Measurements from ENCODE around the gene GSE1.

GSE1 gene

DNA sequence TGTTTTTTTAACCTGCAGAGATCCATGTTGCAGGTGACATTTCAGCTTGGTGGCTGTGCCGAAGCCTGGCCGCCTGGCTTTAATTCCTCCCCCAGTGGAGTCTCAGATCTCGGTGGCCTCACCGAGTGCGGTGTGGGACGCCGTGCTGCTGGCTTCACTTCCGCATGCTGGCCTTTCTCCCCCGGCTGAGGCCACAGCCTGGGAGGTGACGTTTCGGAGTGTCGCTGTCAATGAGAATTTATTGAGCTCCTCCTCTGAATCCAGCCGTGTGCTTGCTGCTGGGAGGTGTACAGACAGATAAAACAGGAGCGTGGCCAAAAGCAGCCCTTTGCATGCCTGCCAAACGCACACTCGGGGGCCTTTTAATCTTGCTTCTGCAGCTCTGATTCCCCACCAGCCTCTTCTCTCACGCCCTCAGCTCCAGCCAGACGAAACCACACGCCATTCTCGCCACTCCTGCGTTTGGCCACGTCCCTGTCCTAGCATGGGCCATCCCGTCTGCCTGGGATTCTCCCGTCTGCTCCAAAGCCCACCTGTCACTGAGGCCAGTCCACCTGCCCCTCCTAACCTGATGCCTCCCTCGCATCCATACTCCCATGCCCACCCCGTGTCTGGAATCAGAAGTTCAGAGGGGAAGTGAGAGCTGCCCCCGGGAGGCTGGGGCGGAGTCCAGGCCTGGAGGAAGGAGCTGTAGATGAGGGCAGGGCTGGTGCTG is 3.6 kb downstream of the GSE1 start:
- DNase-seq (ENCODE audit: low read depth in 2 of 2), result no peak

DNA sequence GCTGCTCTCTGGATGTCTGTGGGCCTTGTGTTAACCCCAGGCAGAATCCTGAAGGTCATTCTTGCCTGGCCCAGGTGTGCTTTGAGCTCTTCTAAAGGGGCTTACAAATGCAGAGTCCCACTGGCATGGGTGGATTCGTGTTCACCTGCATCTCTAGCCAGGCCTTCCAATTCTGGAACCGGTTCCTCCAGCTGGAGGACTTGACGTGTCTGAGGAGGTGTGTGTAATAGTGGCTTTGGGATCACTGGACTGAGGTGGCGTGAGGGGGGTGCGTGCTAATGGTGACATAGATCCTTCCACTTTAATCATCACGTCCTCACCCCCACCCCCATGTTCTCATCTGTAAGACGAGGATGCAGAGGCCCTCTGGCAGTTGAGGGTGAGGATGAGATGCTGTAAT is 4.8 kb downstream of the GSE1 start:
- no peak for DNase-seq (ENCODE audit: low read depth in 2 of 2)

DNA sequence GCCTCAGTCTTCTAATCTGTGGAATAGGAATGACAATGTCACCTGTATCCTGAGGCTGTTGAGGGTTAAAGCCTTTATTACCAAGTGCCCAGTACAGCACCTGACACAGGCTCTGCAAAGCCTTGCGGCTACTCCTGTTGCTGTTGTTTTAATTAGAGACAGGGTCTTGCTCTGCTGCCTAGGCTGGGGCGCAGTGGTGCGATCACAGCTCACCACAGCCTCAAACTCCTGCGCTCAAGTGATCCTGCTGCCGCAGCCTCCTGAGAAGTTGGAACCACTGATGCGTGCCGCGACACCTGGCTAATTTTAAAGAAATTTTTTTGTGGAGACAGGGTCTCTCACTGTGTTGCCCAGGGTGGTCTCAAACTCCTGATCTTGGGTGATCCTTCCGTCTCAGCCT is 5.4 kb downstream of the GSE1 start:
- no peak for DNase-seq (ENCODE audit: low read depth in 2 of 2)

DNA sequence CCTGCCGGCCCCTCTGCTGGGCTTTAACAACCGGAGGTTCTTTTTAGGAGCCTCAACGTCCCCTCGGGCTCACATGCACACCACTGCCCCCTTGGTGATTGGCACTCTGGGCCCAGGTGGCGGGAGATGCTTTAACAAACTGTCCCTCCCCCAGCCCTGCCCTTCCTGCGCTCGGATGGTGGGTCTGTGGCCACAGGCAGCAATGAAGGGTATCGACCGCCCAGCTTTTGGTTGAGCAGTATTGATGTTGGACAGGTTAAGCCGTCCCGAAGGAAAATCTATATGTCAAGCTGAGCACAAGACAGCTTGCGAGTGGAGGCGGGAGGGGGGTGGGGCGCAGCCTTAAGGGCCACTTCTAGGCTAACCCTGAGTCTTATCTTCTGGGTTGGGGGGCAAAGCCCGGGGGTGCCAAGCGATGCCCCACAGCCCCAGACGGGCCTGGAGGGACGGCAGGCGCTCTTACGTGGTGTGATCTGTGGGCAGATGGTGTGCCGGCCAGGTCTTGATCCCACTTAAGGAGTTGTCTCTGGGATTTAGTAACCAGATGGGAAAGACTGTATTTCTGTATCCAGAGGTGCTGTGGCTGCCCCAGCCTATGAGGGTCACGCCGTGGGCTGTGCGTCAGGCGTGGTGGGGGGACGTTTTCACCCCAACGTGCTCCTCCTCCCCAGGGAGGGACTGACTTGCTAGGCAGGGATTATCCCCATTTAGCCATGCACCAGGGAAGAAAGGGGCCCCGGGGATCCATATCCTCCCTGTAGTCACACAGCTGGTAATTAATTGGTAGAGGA is 6.2 kb downstream of the GSE1 start:
- no peak for DNase-seq (ENCODE audit: low read depth in 2 of 2)

DNA sequence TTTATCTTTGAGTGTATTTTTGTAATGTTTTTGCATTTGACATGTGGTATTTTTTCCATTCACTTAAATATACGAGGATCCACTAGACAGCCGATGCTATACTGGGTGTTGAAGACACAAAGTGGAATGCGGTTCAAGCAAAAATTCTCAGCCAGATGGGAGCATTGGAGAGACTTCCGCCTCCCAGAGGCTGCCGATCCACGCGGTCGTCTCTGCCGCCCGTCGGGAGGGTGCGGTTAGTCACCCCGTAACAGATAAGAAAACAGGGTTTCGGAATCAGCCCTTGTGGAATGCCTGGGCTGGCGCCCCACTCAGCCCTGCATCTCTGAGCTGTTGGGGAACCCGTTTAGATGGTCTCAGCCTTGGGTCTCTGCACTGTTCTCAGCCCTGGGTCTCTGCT is 7.3 kb downstream of the GSE1 start:
- DNase-seq (ENCODE audit: low read depth in 2 of 2), result no peak

DNA sequence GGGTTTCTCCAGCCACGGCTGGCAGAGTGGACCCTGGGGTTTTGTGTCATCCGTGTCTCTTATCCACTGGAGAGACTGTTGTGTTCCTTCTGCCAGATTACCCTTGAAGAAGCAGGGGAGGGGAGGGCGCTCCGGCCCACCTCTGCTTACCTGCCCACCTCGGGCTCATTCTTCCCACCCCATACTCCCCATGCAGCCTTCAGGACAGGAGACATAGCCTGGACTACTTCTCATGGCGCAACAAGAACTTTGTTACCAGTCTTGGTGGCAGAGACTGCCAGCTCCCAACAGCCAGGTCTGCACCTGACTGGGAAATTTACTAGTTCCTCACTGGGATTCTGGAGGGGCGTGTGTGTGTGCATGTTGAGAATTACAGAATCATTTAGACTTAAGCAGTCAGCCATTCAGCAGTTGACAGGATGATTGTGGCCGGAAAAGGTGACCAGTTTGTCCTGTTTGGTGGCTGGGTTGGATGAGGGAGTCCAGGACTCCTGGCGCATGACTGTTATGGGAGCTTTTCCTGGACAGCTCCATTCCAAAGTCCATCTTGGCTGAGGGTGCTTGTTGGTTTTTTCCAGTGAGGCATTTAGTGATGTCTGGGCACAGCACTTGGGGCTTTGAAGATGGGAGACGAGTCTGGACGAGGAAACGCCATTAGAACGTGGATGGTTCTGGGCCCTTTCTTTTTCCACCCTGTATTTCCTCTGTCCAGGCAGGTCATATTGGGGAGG is 8.7 kb downstream of the GSE1 start:
- DNase-seq (ENCODE audit: low read depth in 2 of 2), result no peak

DNA sequence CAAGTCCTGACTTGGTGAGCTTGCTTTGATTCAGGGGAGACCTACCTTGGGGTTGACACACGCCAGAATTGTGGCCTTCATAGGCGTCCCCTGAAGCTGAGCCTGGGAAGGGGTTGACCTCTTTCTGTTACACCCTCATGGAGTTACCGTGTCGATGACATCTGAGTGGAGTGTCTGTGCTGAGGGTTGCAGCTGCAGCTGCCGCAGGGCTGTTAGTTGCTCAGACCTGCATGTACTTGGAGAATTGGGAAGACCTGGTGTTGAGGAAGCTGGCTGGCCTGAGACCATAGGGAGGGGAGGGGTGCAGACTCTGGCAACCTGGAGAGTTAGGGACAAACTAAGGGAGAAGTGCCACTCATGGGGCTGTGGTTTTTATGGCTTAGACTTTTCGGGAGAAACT is 9.6 kb downstream of the GSE1 start:
- DNase-seq (ENCODE audit: low read depth in 2 of 2), result no peak

DNA sequence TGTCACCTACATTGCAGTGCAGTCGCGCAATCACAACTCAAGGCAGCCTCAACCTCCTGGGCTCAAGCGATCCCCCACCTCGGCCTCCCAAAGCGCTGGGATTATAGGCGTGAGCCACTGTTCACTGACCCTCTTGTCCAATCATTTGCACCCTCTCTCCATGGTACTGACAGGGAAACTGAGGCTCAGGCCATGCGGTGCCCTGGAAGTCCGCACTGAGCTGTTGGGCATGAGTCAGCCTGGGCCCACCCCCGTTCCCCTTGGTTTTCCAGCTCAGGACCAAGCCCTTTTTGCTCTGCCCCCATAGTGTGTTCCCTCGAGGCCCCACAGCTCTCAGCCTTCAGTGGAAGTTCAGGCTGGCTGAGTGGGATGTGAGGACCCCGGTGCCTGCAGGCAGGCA is 10.1 kb downstream of the GSE1 start:
- DNase-seq (ENCODE audit: low read depth in 2 of 2), result no peak

DNA sequence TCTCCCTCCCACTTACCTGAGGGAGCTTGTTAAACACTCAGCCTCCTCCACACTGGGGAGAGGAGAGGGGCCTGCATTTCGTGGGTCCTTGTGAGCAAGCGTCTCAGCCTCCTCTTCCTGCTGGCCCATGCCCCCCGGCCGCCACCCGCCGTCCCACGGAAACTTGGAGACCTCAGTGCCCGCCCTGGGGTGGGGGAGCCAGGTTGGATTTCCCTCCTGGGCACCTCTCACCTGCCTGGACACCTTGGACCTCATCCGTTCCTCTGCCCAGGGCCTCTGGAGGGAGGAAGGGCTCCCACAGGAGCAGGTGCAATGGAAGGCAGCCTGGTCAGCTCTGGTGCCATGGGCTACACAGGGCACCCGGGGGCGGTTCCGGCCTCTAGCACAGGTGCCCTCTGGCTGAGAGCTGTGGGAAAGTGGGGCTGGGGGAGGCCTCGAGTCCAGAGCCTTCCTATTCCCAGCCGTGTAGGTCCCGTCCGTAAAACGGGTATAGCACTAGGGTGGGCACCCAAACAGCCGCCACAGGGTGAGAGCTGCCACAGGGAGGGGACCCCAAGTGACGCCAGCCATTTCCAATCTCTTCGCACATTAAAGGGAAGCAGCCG is 11.0 kb downstream of the GSE1 start:
- no peak for DNase-seq (ENCODE audit: low read depth in 2 of 2)

DNA sequence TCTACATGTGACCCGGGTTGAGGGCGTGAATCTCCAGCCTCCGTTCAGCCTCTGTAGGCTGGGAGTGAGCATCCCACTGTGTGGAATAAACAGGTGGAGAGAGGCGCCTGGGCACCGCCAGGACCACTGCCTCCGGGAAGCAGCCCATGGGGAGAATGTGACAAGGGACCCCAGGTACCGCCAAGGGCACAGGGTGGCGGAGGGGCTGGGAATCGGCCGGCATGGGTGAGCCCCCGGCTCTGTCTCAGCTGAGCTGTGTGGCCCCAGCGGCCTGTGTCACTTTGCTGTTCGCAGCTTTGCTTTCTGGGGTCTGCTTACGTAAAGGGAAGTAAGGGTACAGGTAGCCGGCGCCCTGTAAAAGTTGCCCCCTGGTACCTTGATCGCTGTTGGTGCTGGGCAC is 11.5 kb downstream of the GSE1 start:
- DNase-seq (ENCODE audit: low read depth in 2 of 2), result no peak

DNA sequence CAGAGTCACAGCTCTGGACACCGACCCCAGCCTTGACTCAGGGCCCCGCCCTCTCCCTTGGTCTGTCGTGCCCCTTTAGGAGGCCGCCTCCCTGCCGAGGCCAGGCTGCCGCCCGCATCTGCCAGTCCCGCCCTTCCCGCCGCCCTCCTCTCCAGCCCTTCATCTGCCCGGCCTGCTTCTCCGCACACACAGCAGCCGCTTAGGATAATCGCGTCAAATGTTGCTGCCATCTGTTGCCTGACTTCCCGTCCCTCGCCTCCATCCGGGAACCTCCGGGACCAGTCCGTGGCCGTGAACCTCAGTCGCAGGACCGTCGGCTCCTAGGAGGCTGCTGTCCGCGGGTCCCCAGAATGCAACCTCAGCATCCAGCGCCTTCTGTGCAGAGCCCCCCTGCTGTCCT is 11.9 kb downstream of the GSE1 start:
- no peak for DNase-seq (ENCODE audit: low read depth in 2 of 2)

DNA sequence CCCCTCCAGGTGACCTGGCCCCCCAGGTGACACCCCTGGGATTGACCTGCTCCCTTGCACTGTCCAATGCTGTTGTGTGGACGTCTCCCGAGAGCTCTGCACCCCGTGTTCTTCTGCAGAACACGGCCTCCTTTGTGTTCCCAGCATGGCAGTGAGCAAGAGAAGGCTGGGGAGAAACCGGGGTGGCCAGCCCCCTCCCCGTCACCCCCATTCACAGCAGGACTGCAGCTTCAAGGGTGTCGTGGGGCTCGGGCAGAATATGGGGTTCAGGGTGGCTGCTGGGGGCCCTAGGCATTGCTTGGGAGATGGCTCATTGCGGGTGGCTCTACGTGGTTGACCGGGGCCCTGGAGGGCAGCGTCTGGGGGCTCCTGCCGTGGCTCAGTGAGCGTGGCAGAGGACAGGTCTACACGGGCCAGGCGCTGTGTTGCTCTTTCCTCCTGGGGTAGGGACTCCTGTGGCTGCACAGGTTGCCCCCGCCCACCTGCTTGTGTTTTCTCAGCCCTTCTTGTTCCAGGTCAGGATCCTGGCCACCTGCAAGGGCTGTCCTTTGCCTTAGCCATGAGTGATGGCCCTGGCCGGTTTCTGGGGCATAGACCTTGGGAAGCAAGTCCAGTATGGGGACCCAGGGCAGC is 12.5 kb downstream of the GSE1 start:
- no peak for DNase-seq (ENCODE audit: low read depth in 2 of 2)

DNA sequence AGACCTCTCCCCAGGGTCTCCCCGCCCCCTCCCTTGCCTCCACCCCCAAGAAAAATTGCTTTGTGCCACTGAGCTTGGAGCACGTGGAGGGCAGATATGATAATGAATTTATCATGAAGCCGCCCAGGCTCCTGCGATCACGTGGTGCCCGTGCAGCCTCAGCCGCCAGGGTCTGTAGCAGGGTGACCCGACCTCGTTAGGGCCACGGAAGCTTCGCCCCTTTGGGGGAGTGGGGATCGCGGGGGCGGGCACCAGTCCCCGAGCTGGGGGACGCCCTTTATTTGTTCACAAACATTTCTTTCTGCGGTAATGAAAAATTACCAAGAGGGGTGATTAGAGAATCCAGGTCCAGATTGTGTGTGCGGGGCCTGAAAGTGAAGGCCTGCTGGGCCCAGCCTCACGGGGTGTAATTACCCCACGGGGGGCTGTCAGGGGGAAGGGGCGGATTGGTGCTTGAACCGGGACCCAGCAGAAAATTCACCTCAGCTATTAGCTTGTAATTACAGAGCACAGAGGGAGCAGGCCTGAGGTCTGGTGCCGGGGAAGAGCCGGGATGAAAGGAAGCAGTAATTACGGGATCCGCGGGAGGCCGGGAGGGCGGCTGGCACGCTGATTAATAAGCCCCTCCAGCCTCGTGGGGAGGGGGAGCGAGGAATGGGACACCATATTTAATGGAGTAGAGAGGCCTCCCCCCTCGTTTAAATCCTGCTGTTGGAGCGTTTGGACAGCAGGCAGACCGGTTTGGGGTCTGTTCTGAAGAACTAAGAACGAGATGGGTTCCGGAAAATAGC is 13.3 kb downstream of the GSE1 start:
- no peak for DNase-seq (ENCODE audit: low read depth in 2 of 2)

DNA sequence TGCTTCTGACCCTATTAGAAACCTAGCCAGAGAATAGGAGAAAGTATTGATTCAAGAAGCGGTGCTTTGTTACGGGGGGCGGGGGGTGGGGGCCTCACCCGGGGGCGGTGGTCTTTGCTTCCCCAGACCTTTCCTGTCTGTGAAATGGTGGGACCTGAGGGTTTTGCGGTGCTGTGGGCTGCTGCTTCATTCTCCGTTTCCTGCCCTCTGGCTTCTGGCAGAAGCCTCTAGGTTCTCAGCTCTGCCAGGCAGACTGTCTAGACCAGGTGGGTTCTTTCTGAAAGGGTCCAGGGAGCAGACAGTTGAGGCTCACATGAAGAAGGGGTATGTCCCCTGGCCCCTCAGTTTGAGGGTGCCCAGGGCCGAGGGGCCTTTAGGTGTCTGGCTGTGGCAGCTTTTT is 14.0 kb downstream of the GSE1 start:
- DNase-seq (ENCODE audit: low read depth in 2 of 2), result no peak

DNA sequence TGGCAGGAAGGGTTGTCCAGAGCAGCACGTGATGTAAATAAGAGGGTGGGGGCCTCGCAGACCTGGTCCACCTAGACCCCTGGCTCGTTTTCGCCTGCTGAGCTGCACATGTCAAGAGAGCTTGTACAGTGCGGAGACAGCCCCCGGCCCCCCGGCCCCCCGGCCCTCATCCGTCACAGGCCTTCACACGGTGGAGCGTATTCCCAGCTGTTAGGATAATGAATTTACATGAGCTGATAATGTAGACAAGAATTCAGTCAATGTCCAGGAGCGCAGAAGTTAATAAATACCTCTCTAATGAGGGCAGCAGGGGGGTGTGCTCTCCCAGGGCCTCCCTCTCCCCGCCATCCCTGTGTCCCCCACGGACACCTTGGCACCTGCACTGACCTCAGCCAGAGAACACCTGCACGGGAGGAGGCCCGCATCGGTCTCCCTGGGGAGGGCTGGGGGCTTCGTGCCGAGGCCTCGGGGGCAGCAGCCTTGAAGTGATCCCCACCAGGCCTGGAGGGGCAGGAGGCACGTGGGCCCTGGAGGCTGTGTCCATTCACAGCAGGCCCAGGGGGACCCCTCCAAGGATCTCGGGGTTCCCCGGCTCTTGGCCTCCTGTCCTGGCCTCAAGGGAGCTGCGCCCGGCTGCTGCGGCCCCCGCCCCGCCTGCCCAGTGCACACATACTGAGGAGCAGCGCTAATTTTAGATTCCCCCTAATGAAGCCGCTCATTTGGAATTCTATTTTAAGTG is 14.6 kb downstream of the GSE1 start:
- DNase-seq (ENCODE audit: low read depth in 2 of 2), result no peak

DNA sequence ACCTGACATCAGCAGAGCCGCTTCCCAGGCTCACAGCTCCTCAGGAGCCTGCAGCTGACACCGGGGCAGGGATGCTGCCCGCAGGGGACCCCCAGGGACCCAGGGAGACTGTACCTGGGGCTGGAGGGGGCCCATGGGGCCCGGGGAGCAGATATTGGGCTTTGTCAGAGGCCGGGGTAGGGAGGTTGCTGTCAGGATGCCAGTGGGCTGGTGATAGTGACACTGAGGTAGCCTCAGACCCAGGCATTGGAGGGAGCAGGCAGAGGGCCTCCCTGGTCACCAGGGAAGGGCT is 15.1 kb downstream of the GSE1 start:
- no peak for DNase-seq (ENCODE audit: low read depth in 2 of 2)

DNA sequence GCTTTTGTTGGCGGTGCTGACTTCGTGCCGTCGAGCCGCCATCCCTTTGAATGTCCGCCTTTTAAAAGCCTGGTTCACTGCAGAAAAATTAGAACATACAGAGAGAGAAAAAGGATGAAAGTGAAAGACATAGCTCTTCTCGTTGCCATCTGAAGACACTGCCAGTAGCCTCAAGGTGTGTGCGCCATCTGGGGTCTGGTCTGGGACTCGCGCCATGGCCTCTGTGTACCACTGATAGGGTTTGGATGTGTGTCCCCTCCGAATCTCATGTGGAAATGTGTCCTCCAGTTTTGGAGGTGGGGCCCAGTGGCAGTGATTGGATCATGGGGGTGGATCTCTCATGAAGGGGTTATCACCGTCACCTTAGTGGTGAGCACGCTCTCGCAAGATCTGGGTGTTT is 15.5 kb downstream of the GSE1 start:
- no peak for DNase-seq (ENCODE audit: low read depth in 2 of 2)

DNA sequence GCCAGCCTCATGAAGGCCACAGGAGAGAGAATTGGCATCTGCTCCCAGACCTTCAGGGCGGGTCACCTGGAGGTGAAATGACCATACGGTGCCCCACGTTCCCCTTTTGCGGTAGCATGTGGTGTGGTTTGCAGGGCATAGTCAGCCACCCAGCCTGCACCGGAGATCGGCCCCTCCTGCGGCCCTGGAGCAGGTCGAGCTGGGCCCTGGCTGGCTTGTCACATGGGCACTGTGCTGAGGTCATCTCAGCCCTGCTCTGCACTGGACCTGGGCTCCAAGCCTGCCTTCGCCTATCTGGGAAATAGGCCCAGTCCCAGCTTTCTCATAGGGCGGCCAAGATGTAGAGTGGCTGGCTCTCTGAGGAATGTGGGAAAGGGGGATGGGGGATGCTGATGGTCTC is 16.2 kb downstream of the GSE1 start:
- DNase-seq (ENCODE audit: low read depth in 2 of 2), result no peak

DNA sequence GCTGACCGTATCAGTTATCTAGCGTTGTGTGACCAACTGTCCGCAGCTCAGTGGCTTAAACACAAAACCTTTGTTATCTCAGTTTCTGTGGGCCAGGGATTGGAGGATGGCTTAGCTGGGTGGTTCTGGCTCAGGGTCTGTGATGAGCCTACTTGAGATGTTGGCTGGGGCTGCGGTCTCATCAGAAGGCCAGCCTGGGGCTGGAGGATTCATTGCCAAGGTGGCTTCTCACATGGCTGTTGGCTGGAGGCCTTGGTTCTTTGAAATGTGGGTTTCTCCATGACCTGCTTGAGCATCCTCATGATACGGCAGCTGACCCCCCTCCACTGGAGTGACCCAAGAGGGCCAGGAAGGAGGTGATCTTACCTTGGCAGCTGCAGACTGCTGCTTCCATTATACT is 16.7 kb downstream of the GSE1 start:
- no peak for DNase-seq (ENCODE audit: low read depth in 2 of 2)

DNA sequence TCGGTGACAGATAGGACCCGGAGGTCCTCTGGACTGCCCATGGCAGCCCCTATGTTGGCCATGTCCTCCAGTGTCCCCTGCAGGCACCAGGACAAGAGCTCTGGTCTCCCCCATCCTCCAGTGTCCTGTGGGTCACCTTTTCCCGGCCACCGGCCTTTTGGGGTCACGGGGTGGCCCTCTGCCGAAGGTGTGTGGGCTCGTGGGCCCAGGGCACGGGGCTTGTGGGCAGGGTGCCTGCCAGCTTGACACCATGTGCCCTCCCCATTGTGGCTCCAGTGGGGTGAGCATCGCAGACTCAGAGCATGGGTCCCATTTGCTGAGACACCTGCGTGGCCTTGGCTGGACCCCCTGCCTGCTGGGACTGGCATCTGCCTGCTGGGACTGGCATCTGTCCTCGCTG is 18.1 kb downstream of the GSE1 start:
- DNase-seq (ENCODE audit: low read depth in 2 of 2), result no peak
